ENCODE measurements around the gene ECHS1. TPM values are rescaled to one million over a fixed set of nuclear protein-coding genes. Genes with fewer than 3 reads are reported as not detected.

The ECHS1 gene
- total and polyA plus RNA-seq, 2 donors (not counting 3 experiments of a cell fraction or from before 2014, with no cell fraction given): 46.2 to 108 TPM

DNA sequence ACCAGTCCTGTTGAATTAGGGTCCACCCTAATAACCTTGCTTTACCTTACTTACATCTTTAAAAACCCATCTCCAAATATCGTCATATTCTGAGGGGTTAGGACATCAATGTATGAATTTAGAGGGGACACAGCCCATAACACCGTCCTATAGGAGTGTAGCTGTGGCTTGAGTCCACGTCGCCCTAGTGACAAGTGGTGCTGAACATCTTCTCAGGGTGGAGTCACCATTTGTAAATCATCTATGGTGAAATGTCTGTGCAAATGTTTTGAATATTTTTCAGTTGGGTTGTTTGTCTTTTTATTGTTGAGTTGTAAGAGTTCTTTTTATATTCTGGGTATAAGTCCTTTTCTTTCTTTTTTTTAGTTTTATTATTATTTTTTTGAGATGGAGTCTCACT is 31.2 kb downstream of the ECHS1 start:
- ChIA-PET CTCF (interaction anchor here (1.0 kb wide), 2 partner anchors 12 to 13 kb away, joined by 3 to 5 read pairs; no protein-coding TSS in a partner anchor), POLR2A (no interaction called here)
- no TSS peak for BruUV-seq (replicated peaks)
- Histone ChIP-seq H4K20me1 (replicated peaks; ENCODE audit: control insufficient read depth, extremely low read depth, insufficient read depth, low read length) (no peaks in the 10 kb centered on the region), H3K79me2 (ENCODE audit: control insufficient read depth, insufficient read depth, low read length) (no peaks in the 10 kb centered on the region), H3K4me3 (replicated peaks in 1 of 3; ENCODE audit: insufficient read depth in 1 of 3, low read depth in 1 of 3, low read length in 3 of 3) (no peak overlapping the region), H3K9me1 (replicated peaks; ENCODE audit: control insufficient read depth, extremely low read depth, insufficient read depth, low read length) (no peaks in the 10 kb centered on the region), H2AFZ (ENCODE audit: low read depth, low read length) (no peak overlapping the region), H3K9ac (replicated peaks; ENCODE audit: extremely low read depth, insufficient read depth, low read length) (no peak overlapping the region), H3K9me3 (replicated peaks; ENCODE audit: control insufficient read depth, insufficient read depth, low read length) (no peaks in the 10 kb centered on the region), H3K4me2 (ENCODE audit: insufficient read depth, low read length) (no peak overlapping the region), H3K27me3 (ENCODE audit: control insufficient read depth in 2 of 2, insufficient read depth in 2 of 2, low read length in 2 of 2) (peaks cover 4 to 6% of the 10 kb centered on the region in 2 experiments), H3K36me3 (ENCODE audit: control insufficient read depth in 2 of 2, extremely low read depth in 1 of 2, insufficient read depth in 2 of 2, low read length in 2 of 2) (no peaks in the 10 kb centered on the region), H3K27ac (ENCODE audit: insufficient read depth, low read depth, low read length) (no peak overlapping the region), H3K4me1 (ENCODE audit: control insufficient read depth, extremely low read depth, insufficient read depth, low read length) (no peaks in the 10 kb centered on the region)
- dilution Hi-C loops (cut with MboI; ENCODE audit: extremely low pct_ligation_motif_present, low sequenced_read_pairs): no loop called here
- FAIRE-seq: no peak
- DNase-seq (ENCODE audit: low read depth, low spot score): no peak
- intact Hi-C loops (cut with micrococcal nuclease): no loop called here
- TF ChIP-seq MYC (IDR thresholded peaks at IDR 0.05; ENCODE audit: low read depth, low read length): no peak
- TF ChIP-seq POLR2AphosphoS5 (IDR thresholded peaks at IDR 0.05; ENCODE audit: insufficient read depth, low read depth, low read length): no peak
- no peak for TF ChIP-seq FOS (IDR thresholded peaks at IDR 0.05; ENCODE audit: borderline replicate concordance, insufficient read depth, low read length)
- TF ChIP-seq JUN (IDR thresholded peaks at IDR 0.05; ENCODE audit: borderline replicate concordance, insufficient read depth, insufficient read length, low read depth): no peak
- TF ChIP-seq, protein P1, sequence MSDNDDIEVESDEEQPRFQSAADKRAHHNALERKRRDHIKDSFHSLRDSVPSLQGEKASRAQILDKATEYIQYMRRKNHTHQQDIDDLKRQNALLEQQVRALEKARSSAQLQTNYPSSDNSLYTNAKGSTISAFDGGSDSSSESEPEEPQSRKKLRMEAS (IDR thresholded peaks at IDR 0.05; ENCODE audit: insufficient read depth, insufficient read length): no peak
- TF ChIP-seq, protein P2, sequence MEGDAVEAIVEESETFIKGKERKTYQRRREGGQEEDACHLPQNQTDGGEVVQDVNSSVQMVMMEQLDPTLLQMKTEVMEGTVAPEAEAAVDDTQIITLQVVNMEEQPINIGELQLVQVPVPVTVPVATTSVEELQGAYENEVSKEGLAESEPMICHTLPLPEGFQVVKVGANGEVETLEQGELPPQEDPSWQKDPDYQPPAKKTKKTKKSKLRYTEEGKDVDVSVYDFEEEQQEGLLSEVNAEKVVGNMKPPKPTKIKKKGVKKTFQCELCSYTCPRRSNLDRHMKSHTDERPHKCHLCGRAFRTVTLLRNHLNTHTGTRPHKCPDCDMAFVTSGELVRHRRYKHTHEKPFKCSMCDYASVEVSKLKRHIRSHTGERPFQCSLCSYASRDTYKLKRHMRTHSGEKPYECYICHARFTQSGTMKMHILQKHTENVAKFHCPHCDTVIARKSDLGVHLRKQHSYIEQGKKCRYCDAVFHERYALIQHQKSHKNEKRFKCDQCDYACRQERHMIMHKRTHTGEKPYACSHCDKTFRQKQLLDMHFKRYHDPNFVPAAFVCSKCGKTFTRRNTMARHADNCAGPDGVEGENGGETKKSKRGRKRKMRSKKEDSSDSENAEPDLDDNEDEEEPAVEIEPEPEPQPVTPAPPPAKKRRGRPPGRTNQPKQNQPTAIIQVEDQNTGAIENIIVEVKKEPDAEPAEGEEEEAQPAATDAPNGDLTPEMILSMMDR (IDR thresholded peaks at IDR 0.05; ENCODE audit: extremely low read depth in 1 of 2, insufficient read depth in 1 of 2, low read depth in 1 of 2, low read length in 2 of 2): no peak
- no peak for TF ChIP-seq GATA2 (IDR thresholded peaks at IDR 0.05; ENCODE audit: insufficient read depth, insufficient read length, low read depth, low read length)
- no peak for TF ChIP-seq POLR2A (IDR thresholded peaks at IDR 0.05; ENCODE audit: low read depth, low read length)
- TF ChIP-seq EZH2 (IDR thresholded peaks at IDR 0.05; ENCODE audit: borderline replicate concordance, low read depth, low read length, severe bottlenecking): no peak

Data from endothelial cell of umbilical vein (primary cell).